ENCODE measurements around the gene SLC7A10. TPM values are rescaled to one million over a fixed set of nuclear protein-coding genes. Genes with fewer than 3 reads are reported as not detected.

SLC7A10 gene
- total RNA-seq, 1 donor from 2014 or later, result 1.1 TPM

DNA sequence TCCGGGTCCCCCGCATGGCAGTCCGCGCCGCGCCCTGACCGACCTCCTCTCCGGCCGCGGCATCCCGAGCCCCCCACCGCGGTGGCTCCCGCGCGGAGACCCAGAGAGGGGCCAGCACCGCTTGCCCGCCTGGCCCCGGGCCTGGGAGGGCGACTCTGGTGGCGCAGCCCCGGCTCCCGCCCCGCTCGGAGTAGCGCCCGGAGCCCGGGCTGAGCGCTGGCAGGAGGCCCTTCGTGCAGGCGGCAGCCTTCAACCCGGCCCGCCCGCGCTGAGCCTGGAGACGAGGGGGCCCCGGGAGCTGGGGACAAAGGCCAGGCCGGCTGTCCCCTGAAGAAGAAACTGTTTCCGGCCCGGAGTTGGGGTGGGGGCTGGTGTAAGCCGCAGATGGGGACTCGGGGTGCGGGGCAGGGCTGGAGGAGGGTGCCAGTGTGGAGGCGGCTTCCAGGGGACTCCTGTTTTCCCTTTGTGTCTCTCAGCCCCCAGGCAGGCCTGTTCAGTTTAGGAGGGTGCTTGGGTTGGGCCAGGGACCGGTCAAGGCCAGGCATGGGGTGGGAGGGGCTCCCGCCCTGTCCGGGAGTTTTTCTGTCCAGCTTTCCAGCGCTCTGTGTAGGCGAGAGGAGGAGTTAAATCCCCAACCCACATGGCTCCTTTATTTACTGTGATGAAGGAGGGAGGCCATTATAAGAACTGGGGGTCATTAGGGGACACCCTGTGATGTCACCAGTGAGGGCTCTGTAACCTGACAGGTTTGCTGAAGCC is 30.6 kb downstream of the SLC7A10 start:
- DNase-seq (peak; percentile 69), ATAC-seq (peak; percentile 58)
- intact Hi-C loops (cut with DNase I), result no loop called here
- Histone ChIP-seq H3K9me3 (no peaks in the 10 kb centered on the region), H3K4me3 (peak overlapping the region; percentile 56), H3K36me3 (no peaks in the 10 kb centered on the region), H3K27ac (no peak overlapping the region), H3K4me1 (peaks cover 6% of the 10 kb centered on the region), H3K27me3 (no peaks in the 10 kb centered on the region)
- TF ChIP-seq, protein P1, sequence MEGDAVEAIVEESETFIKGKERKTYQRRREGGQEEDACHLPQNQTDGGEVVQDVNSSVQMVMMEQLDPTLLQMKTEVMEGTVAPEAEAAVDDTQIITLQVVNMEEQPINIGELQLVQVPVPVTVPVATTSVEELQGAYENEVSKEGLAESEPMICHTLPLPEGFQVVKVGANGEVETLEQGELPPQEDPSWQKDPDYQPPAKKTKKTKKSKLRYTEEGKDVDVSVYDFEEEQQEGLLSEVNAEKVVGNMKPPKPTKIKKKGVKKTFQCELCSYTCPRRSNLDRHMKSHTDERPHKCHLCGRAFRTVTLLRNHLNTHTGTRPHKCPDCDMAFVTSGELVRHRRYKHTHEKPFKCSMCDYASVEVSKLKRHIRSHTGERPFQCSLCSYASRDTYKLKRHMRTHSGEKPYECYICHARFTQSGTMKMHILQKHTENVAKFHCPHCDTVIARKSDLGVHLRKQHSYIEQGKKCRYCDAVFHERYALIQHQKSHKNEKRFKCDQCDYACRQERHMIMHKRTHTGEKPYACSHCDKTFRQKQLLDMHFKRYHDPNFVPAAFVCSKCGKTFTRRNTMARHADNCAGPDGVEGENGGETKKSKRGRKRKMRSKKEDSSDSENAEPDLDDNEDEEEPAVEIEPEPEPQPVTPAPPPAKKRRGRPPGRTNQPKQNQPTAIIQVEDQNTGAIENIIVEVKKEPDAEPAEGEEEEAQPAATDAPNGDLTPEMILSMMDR (IDR thresholded peaks at IDR 0.05), result no peak

DNA sequence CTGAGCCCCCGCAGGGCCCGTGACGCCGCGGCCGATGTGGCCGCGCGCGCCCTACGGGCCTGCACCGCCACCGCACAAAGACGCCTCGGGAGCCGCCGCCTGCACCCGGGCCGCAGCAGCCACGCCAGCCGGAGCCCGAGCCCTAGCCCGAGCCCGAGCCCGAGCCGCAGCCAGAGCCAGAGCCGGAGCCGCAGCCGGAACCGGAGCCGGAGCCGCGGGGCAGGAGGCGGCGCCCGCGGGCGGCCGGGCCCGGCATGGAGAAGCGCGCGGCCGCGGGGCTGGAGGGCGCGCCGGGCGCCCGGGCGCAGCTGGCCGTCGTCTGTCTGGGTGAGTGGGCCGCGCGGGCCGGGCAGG is 31.1 kb downstream of the SLC7A10 start:
- Histone ChIP-seq H3K4me3 (peak overlapping the region; percentile 56), H3K4me1 (peaks cover 6% of the 10 kb centered on the region), H3K27me3 (no peaks in the 10 kb centered on the region), H3K27ac (no peak overlapping the region), H3K36me3 (no peaks in the 10 kb centered on the region), H3K9me3 (no peaks in the 10 kb centered on the region)
- intact Hi-C loops (cut with DNase I), result no loop called here
- peak; percentile 35 for ATAC-seq
- DNase-seq, result peak; percentile 65
- TF ChIP-seq, protein P1 (IDR thresholded peaks at IDR 0.05), result no peak

DNA sequence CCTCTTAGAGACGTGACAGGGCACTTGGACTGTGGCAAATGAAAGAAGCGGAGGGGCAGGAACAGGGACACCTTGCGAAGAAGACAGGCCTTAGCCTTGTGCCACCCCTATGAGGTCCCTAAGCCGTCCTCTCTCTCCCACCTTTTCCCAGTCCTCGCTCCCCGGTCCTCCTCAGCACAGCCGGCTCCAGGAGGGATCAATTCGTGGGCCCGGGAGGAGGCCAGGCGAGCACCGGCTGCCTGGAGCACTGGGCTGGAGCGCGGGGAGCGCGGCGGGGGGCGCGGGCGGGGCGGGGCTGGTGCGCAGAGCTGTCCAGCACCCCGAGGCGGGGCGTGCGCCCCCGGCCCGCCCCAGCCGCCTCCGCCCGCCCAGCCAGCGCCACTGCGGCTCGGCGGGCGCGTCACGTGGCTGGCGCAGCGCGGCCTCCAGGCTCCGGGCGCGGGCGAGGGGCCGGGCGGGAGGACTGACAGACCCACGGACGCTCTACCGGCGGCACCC is 31.7 kb downstream of the SLC7A10 start, which contains the start of gene LRP3:
Gene LRP3, plus strand, starts transcription at position 466 of the 498 bp plus-strand sequence. CDS start 456 bp downstream, outside the sequence.
- Histone ChIP-seq H3K9me3 (no peaks in the 10 kb centered on the region), H3K4me3 (peak within 1 kb of the TSS; percentile 56), H3K4me1 (peaks cover 6% of the 10 kb centered on the region), H3K27ac (no peak within 1 kb of the TSS), H3K27me3 (no peaks in the 10 kb centered on the region), H3K36me3 (no peaks in the 10 kb centered on the region)
- ATAC-seq (peak; percentile 74), DNase-seq (peak; percentile 78)
- intact Hi-C loops (cut with DNase I), result no loop called here
- TF ChIP-seq, protein P1 (IDR thresholded peaks at IDR 0.05), result no peak

DNA sequence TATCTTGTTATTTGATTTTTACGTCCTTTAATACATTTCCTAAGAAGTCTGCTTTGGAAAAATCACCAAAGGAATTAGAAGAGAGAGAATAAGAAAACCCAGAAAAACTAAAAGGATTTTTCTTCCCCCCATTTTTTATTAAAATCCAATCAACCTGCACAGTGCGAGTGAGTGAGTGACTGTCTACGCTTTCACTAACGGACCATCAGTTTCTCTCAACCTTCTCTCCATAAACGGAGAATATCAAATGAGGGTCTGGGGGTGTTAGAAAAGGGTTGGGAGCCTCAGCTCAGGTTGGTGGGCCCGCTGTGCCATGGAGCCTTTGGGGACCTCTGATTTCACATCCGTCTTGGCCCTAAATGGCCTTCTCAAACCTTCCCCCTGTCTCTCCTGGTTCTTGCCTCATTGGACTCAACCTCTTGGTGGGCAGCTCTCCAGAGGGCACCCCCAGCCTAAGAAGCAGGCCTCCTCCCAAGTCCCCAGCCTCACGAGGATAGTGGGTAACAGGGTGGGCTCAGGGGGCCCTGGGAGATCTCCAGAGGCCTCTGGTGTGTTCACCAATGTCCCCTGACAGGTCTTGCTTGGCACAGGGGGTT is 32.3 kb downstream of the SLC7A10 start:
- TF ChIP-seq, protein P1 (IDR thresholded peaks at IDR 0.05), result no peak
- no peaks in the 10 kb centered on the region for H3K9me3 ChIP-seq
- DNase-seq (peak; percentile 9), ATAC-seq (no peak)
- intact Hi-C loops (cut with DNase I), result no loop called here
- H3K4me3 ChIP-seq, result no peak overlapping the region
- H3K4me1 ChIP-seq, result peaks cover 6% of the 10 kb centered on the region
- no peaks in the 10 kb centered on the region for H3K36me3 ChIP-seq
- no peak overlapping the region for H3K27ac ChIP-seq
- no peaks in the 10 kb centered on the region for H3K27me3 ChIP-seq

DNA sequence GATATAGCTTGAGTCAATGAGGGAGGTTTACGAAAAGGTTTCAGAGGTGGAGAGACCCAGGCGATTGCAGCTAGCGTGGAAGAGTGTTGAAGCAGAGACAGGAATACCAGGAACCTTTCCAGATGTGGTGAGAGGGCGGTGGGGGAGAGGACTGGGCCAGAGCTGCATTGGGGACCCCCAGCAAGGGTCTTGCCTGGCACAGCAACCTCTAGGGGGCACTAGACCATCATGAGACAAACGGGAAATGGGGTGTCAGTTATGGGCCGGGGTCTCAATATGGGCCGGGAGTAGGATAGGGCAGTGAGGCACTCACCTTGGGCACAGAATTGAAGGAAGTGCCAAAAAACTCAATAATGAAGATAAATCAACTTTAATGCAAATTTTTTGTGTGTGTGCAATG is 33.6 kb downstream of the SLC7A10 start:
- Histone ChIP-seq H3K27ac (no peak overlapping the region), H3K4me3 (no peak overlapping the region), H3K9me3 (no peaks in the 10 kb centered on the region), H3K36me3 (no peaks in the 10 kb centered on the region), H3K4me1 (peaks cover 6% of the 10 kb centered on the region), H3K27me3 (no peaks in the 10 kb centered on the region)
- no peak for ATAC-seq
- peak; percentile 52 for DNase-seq
- TF ChIP-seq, protein P1 (IDR thresholded peaks at IDR 0.05), result no peak
- intact Hi-C loops (cut with DNase I), result no loop called here
